Measurements from ENCODE around the gene KIF1B.
"Not testable (repeated sequence)": the region's sequence is repeated elsewhere in the genome, so short reads cannot be mapped to it uniquely, and the experiment has no call there.

Gene KIF1B

GRCh38 chr1:10242811-10243210 is 32.4 kb downstream of the KIF1B start:
- H3K4me1 ChIP-seq (ENCODE audit: control insufficient read depth, low read depth, low read length), result no peaks in the 10 kb centered on the region
- H3K27me3 ChIP-seq (ENCODE audit: control insufficient read depth, insufficient read depth, low read length), result no peaks in the 10 kb centered on the region
- H3K4me3 ChIP-seq (ENCODE audit: low read length), result no peak overlapping the region
- no peak overlapping the region for H3K27ac ChIP-seq (ENCODE audit: low read length)
- H3K9ac ChIP-seq (ENCODE audit: low read length), result no peak overlapping the region
- no peaks in the 10 kb centered on the region for H3K9me3 ChIP-seq (ENCODE audit: control insufficient read depth, low read depth, low read length)
- no peaks in the 10 kb centered on the region for H3K36me3 ChIP-seq (ENCODE audit: control insufficient read depth, low read depth, low read length)

DNA sequence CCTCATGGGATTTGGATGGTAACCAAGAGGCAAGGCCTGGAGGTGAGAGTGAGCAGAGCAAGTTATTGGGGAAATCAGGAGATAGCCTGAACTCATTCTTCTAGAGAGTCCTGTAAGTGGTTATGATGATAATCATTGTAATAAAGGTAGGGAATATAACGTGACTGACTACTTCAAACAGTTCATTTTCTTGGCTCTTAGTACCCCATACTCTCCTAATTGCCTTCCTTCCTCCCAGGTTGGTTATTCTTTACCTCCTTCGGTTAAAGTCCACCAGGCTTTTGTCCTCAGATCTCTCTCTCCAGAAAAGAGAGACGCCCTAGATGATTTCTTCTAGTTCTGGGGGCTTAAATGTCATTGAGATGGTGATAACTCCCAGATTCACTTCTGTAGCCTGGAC is 35.3 kb downstream of the KIF1B start:
- H3K36me3 ChIP-seq (ENCODE audit: control insufficient read depth, low read depth, low read length), result no peaks in the 10 kb centered on the region
- no peak overlapping the region for H3K9ac ChIP-seq (ENCODE audit: low read length)
- no peaks in the 10 kb centered on the region for H3K27me3 ChIP-seq (ENCODE audit: control insufficient read depth, insufficient read depth, low read length)
- no peaks in the 10 kb centered on the region for H3K4me1 ChIP-seq (ENCODE audit: control insufficient read depth, low read depth, low read length)
- H3K9me3 ChIP-seq (ENCODE audit: control insufficient read depth, low read depth, low read length), result no peaks in the 10 kb centered on the region
- H3K27ac ChIP-seq (ENCODE audit: low read length), result no peak overlapping the region
- no peak overlapping the region for H3K4me3 ChIP-seq (ENCODE audit: low read length)

DNA sequence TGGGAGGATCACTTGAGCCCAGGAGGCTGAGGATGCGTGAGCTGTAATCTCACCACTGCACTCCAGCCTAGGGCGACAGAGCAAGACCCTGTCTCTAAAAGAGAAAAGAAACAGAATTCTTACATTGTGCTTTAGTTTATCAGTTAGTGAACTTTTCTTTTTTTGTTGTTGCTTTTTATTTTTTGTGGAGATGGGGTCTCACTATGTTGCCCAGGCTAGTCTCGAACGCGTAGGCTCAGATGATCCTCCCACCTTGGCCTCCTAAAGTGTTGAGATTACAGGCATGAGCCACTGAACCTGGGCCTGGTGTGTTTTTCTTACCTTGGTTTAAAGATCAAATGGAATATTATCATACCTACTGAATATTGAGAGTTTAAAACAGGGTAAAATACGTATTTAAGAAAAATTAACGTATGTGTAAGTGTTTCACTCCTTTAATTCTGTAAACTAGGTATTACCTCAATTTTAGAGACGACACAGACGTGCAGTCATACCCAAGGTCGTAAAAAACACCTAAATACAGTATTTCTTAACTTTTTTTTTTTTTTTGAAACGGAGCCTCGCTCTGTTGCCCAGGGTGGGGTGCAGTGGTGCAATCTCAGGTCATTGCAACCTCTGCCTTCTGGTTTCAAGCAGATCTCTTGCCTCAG is 39.6 kb downstream of the KIF1B start:
- Histone ChIP-seq H3K4me3 (ENCODE audit: low read length) (no peak overlapping the region), H3K9ac (ENCODE audit: low read length) (no peak overlapping the region)

DNA sequence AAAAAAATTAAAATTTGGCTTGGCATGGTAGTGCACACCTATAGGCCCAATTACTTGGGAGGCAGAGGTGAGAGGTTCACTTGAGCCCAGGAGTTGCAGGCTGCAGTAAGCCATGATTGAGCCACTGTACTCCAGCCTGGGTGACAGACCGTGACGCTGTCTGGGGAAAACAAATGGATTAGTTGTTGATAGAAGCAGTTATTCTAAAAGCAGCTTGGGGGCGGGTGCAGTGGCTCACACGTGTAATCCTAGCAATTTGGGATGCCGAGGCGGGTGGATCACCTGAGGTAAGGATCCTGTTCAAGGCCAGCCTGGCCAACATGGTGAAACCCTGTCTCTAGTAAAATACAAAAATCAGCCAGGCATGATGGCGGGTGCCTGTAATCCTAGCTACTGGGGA is 40.3 kb downstream of the KIF1B start:
- Histone ChIP-seq H3K27ac (ENCODE audit: low read length) (no peak overlapping the region), H3K4me3 (ENCODE audit: low read length) (no peak overlapping the region), H3K9me3 (ENCODE audit: control insufficient read depth, low read depth, low read length) (no peaks in the 10 kb centered on the region), H3K36me3 (ENCODE audit: control insufficient read depth, low read depth, low read length) (no peaks in the 10 kb centered on the region), H3K9ac (ENCODE audit: low read length) (no peak overlapping the region), H3K27me3 (ENCODE audit: control insufficient read depth, insufficient read depth, low read length) (no peaks in the 10 kb centered on the region), H3K4me1 (ENCODE audit: control insufficient read depth, low read depth, low read length) (no peaks in the 10 kb centered on the region)

More for the DNA sequence above, 39.6 kb downstream of the KIF1B start:
- no peaks in the 10 kb centered on the region for H3K9me3 ChIP-seq (ENCODE audit: control insufficient read depth, low read depth, low read length)
- no peaks in the 10 kb centered on the region for H3K27me3 ChIP-seq (ENCODE audit: control insufficient read depth, insufficient read depth, low read length)
- no peaks in the 10 kb centered on the region for H3K4me1 ChIP-seq (ENCODE audit: control insufficient read depth, low read depth, low read length)
- no peak overlapping the region for H3K27ac ChIP-seq (ENCODE audit: low read length)
- no peaks in the 10 kb centered on the region for H3K36me3 ChIP-seq (ENCODE audit: control insufficient read depth, low read depth, low read length)

GRCh38 chr1:10251325-10252108 is 41.1 kb downstream of the KIF1B start:
- H3K27me3 ChIP-seq (ENCODE audit: control insufficient read depth, insufficient read depth, low read length); H3K36me3 ChIP-seq (ENCODE audit: control insufficient read depth, low read depth, low read length); H3K27ac ChIP-seq (ENCODE audit: low read length); H3K4me3 ChIP-seq (ENCODE audit: low read length); H3K9ac ChIP-seq (ENCODE audit: low read length); H3K4me1 ChIP-seq (ENCODE audit: control insufficient read depth, low read depth, low read length); H3K9me3 ChIP-seq (ENCODE audit: control insufficient read depth, low read depth, low read length): not testable (repeated sequence)

GRCh38 chr1:10252508-10252907 is 42.1 kb downstream of the KIF1B start:
- Histone ChIP-seq H3K27me3 (ENCODE audit: control insufficient read depth, insufficient read depth, low read length) (no peaks in the 10 kb centered on the region), H3K4me1 (ENCODE audit: control insufficient read depth, low read depth, low read length) (no peaks in the 10 kb centered on the region), H3K9me3 (ENCODE audit: control insufficient read depth, low read depth, low read length) (no peaks in the 10 kb centered on the region), H3K4me3 (ENCODE audit: low read length) (no peak overlapping the region), H3K9ac (ENCODE audit: low read length) (no peak overlapping the region), H3K36me3 (ENCODE audit: control insufficient read depth, low read depth, low read length) (peaks cover 6% of the 10 kb centered on the region), H3K27ac (ENCODE audit: low read length) (no peak overlapping the region)

- Histone ChIP-seq H3K9ac (ENCODE audit: low read length) (no peak overlapping the region), H3K27me3 (ENCODE audit: control insufficient read depth, insufficient read depth, low read length) (no peaks in the 10 kb centered on the region), H3K4me1 (ENCODE audit: control insufficient read depth, low read depth, low read length) (no peaks in the 10 kb centered on the region), H3K4me3 (ENCODE audit: low read length) (no peak overlapping the region), H3K27ac (ENCODE audit: low read length) (no peak overlapping the region), H3K9me3 (ENCODE audit: control insufficient read depth, low read depth, low read length) (no peaks in the 10 kb centered on the region), H3K36me3 (ENCODE audit: control insufficient read depth, low read depth, low read length) (peaks cover 6% of the 10 kb centered on the region)
Measured at GRCh38 chr1:10253149-10253548, 42.8 kb downstream of the KIF1B start.

- Histone ChIP-seq H3K4me3 (ENCODE audit: low read length) (no peak overlapping the region), H3K27me3 (ENCODE audit: control insufficient read depth, insufficient read depth, low read length) (no peaks in the 10 kb centered on the region), H3K36me3 (ENCODE audit: control insufficient read depth, low read depth, low read length) (peaks cover 12% of the 10 kb centered on the region), H3K4me1 (ENCODE audit: control insufficient read depth, low read depth, low read length) (no peaks in the 10 kb centered on the region), H3K9ac (ENCODE audit: low read length) (no peak overlapping the region), H3K27ac (ENCODE audit: low read length) (no peak overlapping the region), H3K9me3 (ENCODE audit: control insufficient read depth, low read depth, low read length) (no peaks in the 10 kb centered on the region)
Measured at GRCh38 chr1:10253755-10254154, 43.4 kb downstream of the KIF1B start.

DNA sequence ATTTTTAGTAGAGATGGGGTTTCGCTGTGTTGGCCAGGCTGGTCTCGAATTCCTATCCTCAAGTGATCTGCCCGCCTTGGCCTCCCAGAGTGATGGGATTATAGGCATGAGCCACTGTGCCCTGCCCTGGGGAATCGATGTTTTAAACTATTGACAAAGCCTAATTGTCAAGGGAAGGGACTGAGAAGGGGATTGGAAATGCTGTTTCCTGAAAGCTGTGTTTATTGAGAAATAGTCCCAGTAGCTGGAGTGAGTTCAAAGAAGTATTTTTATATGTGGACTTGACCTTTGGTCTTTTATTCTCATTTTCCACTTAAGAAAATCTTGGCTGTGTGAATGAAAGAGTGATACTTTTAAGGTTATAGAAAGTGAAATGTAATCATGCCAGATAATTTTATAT is 47.5 kb downstream of the KIF1B start:
- no peak overlapping the region for H3K27ac ChIP-seq (ENCODE audit: low read length)

DNA sequence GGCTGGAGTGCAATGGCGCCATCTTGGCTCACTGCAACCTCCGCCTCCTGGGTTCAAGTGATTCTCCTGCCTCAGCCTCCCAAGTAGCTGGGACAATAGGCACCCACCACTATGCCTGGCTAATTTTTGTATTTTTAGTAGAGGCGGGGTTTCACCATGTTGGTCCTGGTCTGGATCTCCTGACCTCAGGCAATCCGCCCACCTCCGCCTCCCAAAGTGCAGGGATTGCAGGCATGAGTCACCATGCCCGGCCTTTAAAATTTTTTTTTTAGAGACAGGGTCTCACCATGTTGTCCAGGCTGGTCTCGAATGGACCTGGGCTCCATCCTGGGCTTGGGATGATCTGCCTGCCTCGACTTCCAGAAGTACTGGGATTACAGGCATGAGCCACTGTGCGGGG is 49.2 kb downstream of the KIF1B start:
- peaks cover 37% of the 10 kb centered on the region for H3K36me3 ChIP-seq (ENCODE audit: control insufficient read depth, low read depth, low read length)
- not testable (repeated sequence) for H3K27me3 ChIP-seq (ENCODE audit: control insufficient read depth, insufficient read depth, low read length); H3K4me1 ChIP-seq (ENCODE audit: control insufficient read depth, low read depth, low read length); H3K27ac ChIP-seq (ENCODE audit: low read length); H3K9ac ChIP-seq (ENCODE audit: low read length); H3K4me3 ChIP-seq (ENCODE audit: low read length); H3K9me3 ChIP-seq (ENCODE audit: control insufficient read depth, low read depth, low read length)

More for the DNA sequence above, 47.5 kb downstream of the KIF1B start:
- Histone ChIP-seq H3K9ac (ENCODE audit: low read length) (no peak overlapping the region), H3K9me3 (ENCODE audit: control insufficient read depth, low read depth, low read length) (no peaks in the 10 kb centered on the region), H3K4me3 (ENCODE audit: low read length) (no peak overlapping the region), H3K27me3 (ENCODE audit: control insufficient read depth, insufficient read depth, low read length) (no peaks in the 10 kb centered on the region), H3K36me3 (ENCODE audit: control insufficient read depth, low read depth, low read length) (peaks cover 27% of the 10 kb centered on the region), H3K4me1 (ENCODE audit: control insufficient read depth, low read depth, low read length) (no peaks in the 10 kb centered on the region)

DNA sequence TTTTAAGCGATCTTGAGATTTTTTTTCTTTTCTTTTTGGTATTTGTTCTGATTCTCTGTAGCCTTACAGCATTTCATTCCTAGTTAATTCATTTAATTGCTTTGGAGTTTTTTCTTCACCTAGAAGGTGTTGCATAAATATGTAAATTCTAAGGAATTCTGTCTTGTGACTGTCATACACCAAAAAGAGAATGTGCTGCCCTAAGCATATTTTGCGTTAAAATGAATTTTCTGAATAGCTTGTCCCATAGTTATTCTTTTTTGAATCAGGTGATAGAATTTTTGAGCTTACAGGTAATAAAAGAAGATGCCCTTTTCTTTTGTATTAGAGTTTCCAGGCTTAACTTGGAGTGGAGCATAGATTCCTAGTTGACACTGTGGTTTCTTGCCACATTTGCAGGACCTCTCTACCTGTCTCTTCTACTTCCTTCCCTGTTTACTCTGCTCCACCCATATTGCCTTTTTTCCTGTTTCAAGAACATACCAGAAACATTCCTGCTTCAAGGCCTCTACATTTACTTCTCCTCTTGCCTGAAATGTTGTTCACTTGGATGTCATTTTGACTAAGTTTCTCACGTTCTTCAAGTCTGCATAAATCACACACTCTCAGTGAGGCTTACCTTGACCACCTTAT is 53.2 kb downstream of the KIF1B start:
- Histone ChIP-seq H3K4me3 (ENCODE audit: low read length) (no peak overlapping the region), H3K4me1 (ENCODE audit: control insufficient read depth, low read depth, low read length) (no peaks in the 10 kb centered on the region), H3K27me3 (ENCODE audit: control insufficient read depth, insufficient read depth, low read length) (no peaks in the 10 kb centered on the region), H3K9me3 (ENCODE audit: control insufficient read depth, low read depth, low read length) (no peaks in the 10 kb centered on the region), H3K9ac (ENCODE audit: low read length) (no peak overlapping the region), H3K27ac (ENCODE audit: low read length) (no peak overlapping the region), H3K36me3 (ENCODE audit: control insufficient read depth, low read depth, low read length) (peaks cover 42% of the 10 kb centered on the region)
